HUES6 (cell line): Measurements from ENCODE around the gene SLC27A4.

ENCODE experiments used
- H3K27ac ChIP-seq: 2 replicates; pipeline ENCODE4 v1.7.0; 2013; ENCODE audit warnings: low read depth, mild to moderate bottlenecking, low read length, inconsistent platforms
- H3K27me3 ChIP-seq: 2 replicates; pipeline ENCODE4 v1.6.1; 2013; ENCODE audit warnings: low read length; ENCODE audit not compliant: control insufficient read depth, insufficient read depth
- H3K36me3 ChIP-seq: 2 replicates; pipeline ENCODE4 v1.6.1; 2013; ENCODE audit warnings: low read length; ENCODE audit not compliant: control insufficient read depth, insufficient read depth
- H3K4me1 ChIP-seq: 2 replicates; pipeline ENCODE4 v1.6.1; 2013; ENCODE audit warnings: low read length; ENCODE audit not compliant: control insufficient read depth, insufficient read depth
- H3K4me3 ChIP-seq: 2 replicates; pipeline ENCODE4 v1.5.1; 2013; ENCODE audit warnings: low read depth, low read length
- H3K9ac ChIP-seq: one replicate; pipeline ENCODE4 v1.6.1; 2013; ENCODE audit warnings: mild to moderate bottlenecking, low read length
- H3K9me3 ChIP-seq: 2 replicates; pipeline ENCODE4 v1.6.1; 2013; ENCODE audit warnings: low read depth, low read length; ENCODE audit not compliant: control insufficient read depth, insufficient read depth

The SLC27A4 gene

GRCh38 chr9:128408963-128409431 lies 68.7 kb downstream of the SLC27A4 start:
- Histone ChIP-seq H3K4me1 (peaks cover 44% of the 10 kb centered on the region), H3K9me3 (no peaks in the 10 kb centered on the region), H3K36me3 (no peaks in the 10 kb centered on the region), H3K9ac (peak overlapping the region; percentile 66), H3K27me3 (peaks cover 85% of the 10 kb centered on the region), H3K4me3 (peak overlapping the region; percentile 38), H3K27ac (no peak overlapping the region)

GRCh38 chr9:128409450-128409849 lies 69.1 kb downstream of the SLC27A4 start:
- peaks cover 44% of the 10 kb centered on the region for H3K4me1 ChIP-seq
- H3K9me3 ChIP-seq = no peaks in the 10 kb centered on the region
- H3K27ac ChIP-seq = no peak overlapping the region
- H3K4me3 ChIP-seq = peak overlapping the region; percentile 30; the same call in 1 of the 2 replicates
- peak overlapping the region; percentile 47 for H3K9ac ChIP-seq
- peaks cover 85% of the 10 kb centered on the region for H3K27me3 ChIP-seq
- no peaks in the 10 kb centered on the region for H3K36me3 ChIP-seq

DNA sequence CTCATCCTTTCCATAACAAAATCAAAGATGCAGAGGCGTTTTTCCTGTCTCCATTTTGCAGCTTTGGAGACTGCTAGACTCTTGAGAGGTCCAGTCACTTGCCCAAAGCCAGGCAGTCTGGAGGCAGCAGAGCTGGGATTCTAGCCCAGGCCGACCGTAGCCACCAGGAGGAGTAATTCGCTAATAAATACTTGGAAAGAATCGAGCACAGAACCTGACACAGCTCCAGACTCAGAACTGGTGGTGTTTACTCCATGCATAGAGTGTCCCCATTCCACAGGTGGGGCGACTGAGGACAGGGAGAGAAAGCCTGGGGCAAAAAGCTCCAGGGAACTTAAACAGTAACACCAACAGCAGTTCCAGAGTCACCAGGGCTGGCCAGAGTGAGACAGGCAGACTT lies 69.7 kb downstream of the SLC27A4 start:
- Histone ChIP-seq H3K9ac (no peak overlapping the region), H3K27ac (no peak overlapping the region), H3K27me3 (peaks cover 86% of the 10 kb centered on the region)

More for the DNA sequence above, 69.7 kb downstream of the SLC27A4 start:
- no peaks in the 10 kb centered on the region for H3K9me3 ChIP-seq
- H3K36me3 ChIP-seq = no peaks in the 10 kb centered on the region
- peaks cover 43% of the 10 kb centered on the region for H3K4me1 ChIP-seq
- H3K4me3 ChIP-seq = no peak overlapping the region
